Stimulated activated naive B cell treated with anti-CD40 and anti-IgM and Interleukin-4, amounts not matched to agents 10 μg/mL and 1 μg/mL and 100 μg/mL, for 72 hours (primary cell): ENCODE measurements around the gene CELF2.

Experiments
- ATAC-seq, 2 donors: fragments of 150-1000 bp; cut with Tn5 transposase; replicated peaks; 2 replicates each; pipeline ENCODE4 v1.10.0; 2021; ENCODE audit warnings: moderate library complexity in 1 of 2
- DNase-seq: peaks from one replicate; pipeline ENCODE4 v3.0.0; 2021
- H3K27ac Mint-ChIP-seq: one replicate; pipeline ENCODE4 v1.8.0; 2022; ENCODE audit warnings: mild to moderate bottlenecking, mixed read lengths
- H3K27me3 Mint-ChIP-seq, 2 donors: one replicate each; pipeline ENCODE4 v1.8.0; 2022; ENCODE audit warnings: mixed read lengths in 2 of 2
- H3K36me3 Mint-ChIP-seq, 2 donors: one replicate each; pipeline ENCODE4 v1.8.0; 2022; ENCODE audit warnings: mixed read lengths in 2 of 2, mild to moderate bottlenecking in 1 of 2
- H3K4me1 Mint-ChIP-seq, 2 donors: one replicate each; pipeline ENCODE4 v1.8.0; 2022; ENCODE audit warnings: mixed read lengths in 2 of 2, mild to moderate bottlenecking in 1 of 2
- H3K4me3 Mint-ChIP-seq, 2 donors: one replicate each; pipeline ENCODE4 v1.8.0; 2022; ENCODE audit warnings: mild to moderate bottlenecking in 2 of 2, mixed read lengths in 2 of 2, moderate library complexity in 1 of 2
- H3K9me3 Mint-ChIP-seq, 2 donors: one replicate each; pipeline ENCODE4 v1.8.0; 2022; ENCODE audit warnings: mixed read lengths in 2 of 2, mild to moderate bottlenecking in 1 of 2

Gene CELF2

DNA sequence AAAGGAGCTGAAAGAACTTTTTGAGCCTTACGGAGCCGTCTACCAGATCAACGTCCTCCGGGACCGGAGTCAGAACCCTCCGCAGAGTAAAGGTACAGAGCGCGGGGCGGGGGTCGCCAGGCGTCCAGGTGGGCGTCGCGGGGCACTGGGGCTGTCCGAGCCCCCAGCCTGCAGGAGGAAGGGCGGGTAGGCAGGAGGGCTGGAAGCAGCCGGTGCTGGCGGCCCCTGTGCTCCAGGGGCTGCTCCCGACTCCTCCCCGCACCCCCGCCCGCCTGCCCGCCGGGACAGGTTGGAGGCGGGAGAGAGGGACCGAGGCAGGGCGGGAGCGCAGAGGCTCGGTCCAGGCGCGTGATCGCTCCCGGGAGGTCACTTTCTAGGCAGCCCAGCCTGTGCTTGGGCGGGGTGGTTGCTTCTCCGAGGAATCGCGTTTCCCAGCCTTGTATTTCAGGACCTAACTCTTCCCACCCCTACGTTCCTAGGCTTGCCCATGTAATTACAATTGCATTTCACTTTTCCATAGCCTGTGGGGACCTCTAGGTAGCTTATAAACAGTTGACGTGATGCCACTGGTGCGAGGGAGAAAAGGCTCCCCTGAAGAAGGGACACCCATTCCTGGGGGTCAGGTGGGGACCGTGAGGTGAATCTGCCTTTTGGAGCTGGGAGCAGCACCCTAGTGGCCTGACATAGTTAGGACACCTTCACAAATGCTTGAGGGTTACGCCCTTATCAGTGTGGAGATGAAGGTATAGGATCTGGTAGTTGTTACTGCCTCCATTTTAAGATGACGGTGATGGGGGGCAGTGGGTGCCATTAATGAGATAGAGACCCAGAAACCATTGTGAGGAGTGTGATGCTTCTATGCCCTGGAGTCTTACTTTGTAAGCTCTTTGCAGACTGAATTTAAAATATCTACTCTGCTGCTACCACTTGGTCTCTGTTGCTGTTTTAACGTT, 148.2 kb downstream of the CELF2 start:
- no peak overlapping the region for H3K4me3 Mint-ChIP-seq
- peak; percentile 62 to 63 for ATAC-seq
- no peaks in the 10 kb centered on the region for H3K9me3 Mint-ChIP-seq
- peaks cover 14 to 22% of the 10 kb centered on the region in 2 donors for H3K36me3 Mint-ChIP-seq
- H3K4me1 Mint-ChIP-seq = peaks cover 31 to 35% of the 10 kb centered on the region in 2 donors
- H3K27ac Mint-ChIP-seq = peak overlapping the region; percentile 98
- no peaks in the 10 kb centered on the region for H3K27me3 Mint-ChIP-seq
- DNase-seq = peak; percentile 73

DNA sequence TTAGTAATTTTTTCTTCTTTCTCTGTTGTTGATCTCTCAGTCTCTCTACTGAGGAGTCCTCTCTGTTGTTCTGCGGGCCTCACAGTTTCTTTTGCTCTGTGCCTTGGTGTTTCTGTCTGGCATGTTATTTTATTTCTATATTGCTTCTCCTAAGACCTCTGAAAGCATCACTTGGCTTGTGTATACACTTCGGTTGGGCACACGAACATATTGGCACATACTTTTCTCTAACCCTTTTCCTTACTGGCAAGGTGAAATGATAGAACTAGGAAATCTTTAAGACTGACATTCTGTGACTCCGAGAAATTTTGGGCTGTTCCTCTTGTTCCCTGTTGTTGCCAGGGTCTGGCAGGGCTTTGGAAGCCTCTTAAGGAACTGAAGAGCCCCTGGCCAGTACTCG, 148.9 kb downstream of the CELF2 start:
- Mint-ChIP-seq H3K27ac (no peak overlapping the region), H3K27me3 (no peaks in the 10 kb centered on the region), H3K9me3 (no peaks in the 10 kb centered on the region), H3K4me1 (peaks cover 26 to 30% of the 10 kb centered on the region in 2 donors), H3K4me3 (no peak overlapping the region), H3K36me3 (peaks cover 14 to 22% of the 10 kb centered on the region in 2 donors)
- no peak for ATAC-seq
- no peak for DNase-seq

DNA sequence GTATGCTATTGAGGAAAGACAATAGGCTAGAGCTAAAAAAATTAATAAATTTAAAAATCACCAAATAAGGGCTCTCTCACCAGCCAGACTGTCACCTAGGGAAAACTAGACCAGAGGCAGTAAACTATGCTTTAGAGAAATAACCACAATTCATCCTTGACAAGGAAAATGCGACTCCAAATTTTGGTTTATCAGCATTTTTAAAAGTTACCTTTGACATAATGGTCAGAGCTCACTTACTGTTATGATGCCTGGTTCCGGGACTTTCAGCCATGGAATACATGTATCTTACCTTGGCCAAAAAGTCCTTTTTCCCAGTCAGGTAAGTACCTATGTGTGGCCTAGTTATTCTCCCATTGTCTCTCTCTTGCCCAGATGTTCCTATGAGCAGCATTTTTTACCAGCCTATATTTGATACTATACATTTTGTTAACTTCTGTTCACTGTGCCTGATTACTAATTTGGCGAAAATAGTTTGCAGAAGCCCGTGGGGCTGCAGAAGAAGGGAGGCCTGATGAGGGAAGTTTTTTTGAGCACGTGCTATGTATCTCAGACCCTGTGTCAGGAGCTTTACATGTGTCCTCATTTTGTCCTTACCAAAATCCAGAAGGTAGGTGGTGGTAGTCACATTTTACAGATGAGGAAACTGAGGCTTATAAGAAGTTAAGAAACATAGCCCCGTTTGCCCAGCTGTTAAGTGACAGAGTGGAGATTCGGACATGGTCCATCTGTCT, 149.7 kb downstream of the CELF2 start:
- ATAC-seq = no peak
- H3K4me1 Mint-ChIP-seq = peaks cover 21 to 24% of the 10 kb centered on the region in 2 donors
- peaks cover 14 to 24% of the 10 kb centered on the region in 2 donors for H3K36me3 Mint-ChIP-seq
- H3K27ac Mint-ChIP-seq = no peak overlapping the region
- DNase-seq = no peak
- no peaks in the 10 kb centered on the region for H3K27me3 Mint-ChIP-seq
- H3K9me3 Mint-ChIP-seq = no peaks in the 10 kb centered on the region
- H3K4me3 Mint-ChIP-seq = no peak overlapping the region

DNA sequence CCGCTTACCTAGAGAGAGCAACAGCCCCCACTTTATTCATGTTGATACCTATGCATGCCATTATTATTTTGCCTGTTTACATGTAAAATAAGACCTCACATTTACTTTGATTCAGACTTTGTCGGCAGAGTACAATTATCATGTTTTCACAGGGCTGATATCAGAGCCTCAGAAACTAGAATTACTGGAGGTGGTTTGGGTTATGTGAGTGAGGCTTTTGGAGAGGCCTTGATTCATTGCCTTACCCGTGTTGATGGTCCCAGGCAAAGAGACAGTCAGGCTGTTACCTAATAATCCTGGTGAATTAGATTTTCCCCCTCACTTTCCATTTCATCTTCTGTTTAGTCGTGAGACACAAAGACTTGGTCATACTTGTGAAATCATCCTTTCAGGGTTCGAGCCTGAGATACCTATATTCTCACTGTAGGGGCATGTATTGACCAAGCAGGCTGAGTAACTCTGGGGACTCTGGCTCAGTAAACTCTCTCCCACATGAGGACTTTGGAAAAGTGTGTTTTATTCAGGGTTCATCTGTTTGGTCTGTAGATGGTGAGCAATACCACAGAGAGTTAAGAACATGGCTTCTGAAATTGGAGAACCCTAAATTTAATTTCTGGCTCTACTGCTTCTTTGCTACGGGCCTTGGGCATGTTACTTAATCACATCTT, 150.9 kb downstream of the CELF2 start:
- ATAC-seq = no peak
- H3K9me3 Mint-ChIP-seq = no peaks in the 10 kb centered on the region
- H3K4me3 Mint-ChIP-seq = no peak overlapping the region
- peaks cover 22 to 24% of the 10 kb centered on the region in 2 donors for H3K4me1 Mint-ChIP-seq
- no peak overlapping the region for H3K27ac Mint-ChIP-seq
- H3K36me3 Mint-ChIP-seq = peaks cover 19 to 35% of the 10 kb centered on the region in 2 donors
- no peak for DNase-seq
- H3K27me3 Mint-ChIP-seq = no peaks in the 10 kb centered on the region

DNA sequence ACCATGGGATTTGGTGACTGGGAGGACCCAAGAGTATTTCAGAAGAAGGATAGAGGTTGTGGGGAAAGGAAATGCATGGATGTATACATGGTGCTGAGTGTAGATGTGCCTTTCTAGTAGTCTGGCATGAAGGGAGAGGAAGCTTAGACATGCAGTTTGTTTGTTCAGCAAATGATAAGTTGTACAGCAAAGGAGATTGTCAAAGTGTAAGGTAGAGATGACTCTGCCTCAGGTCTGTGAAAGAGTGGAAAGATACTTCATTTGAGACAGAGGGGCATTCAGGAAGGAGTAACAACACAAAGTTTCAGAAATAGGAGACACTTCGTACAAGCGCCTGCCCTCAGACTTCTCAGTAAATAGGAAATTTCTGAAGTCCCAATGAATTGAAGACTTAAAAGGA, 152.3 kb downstream of the CELF2 start:
- ATAC-seq = no peak

DNA sequence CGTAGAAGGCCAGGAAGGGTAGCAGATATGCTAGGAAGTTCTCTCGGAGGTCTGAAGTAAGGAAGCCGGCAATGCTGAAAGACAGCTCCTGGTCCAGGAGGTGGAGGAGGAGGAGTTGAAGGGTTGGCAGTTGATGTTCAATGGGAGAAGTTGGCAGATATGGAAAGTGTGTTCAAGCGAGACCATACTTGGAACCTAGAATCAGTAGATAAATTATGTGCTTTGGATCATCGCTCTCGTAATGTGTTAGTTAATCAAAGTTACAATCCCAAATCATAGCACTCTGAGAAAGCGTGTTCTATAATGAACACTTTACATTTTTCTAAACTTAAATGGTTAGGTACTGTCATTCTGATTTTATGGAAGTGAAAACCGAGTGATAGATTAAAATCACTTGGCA, 152.9 kb downstream of the CELF2 start:
- ATAC-seq (no peak), DNase-seq (no peak)
- no peaks in the 10 kb centered on the region for H3K9me3 Mint-ChIP-seq
- peaks cover 31 to 34% of the 10 kb centered on the region in 2 donors for H3K4me1 Mint-ChIP-seq
- H3K4me3 Mint-ChIP-seq = no peak overlapping the region
- H3K27ac Mint-ChIP-seq = no peak overlapping the region
- H3K36me3 Mint-ChIP-seq = peaks cover 39 to 51% of the 10 kb centered on the region in 2 donors
- H3K27me3 Mint-ChIP-seq = no peaks in the 10 kb centered on the region

More for the DNA sequence above, 152.3 kb downstream of the CELF2 start:
- H3K4me3 Mint-ChIP-seq = no peak overlapping the region
- DNase-seq = no peak
- H3K27me3 Mint-ChIP-seq = no peaks in the 10 kb centered on the region
- no peaks in the 10 kb centered on the region for H3K9me3 Mint-ChIP-seq
- no peak overlapping the region for H3K27ac Mint-ChIP-seq
- H3K4me1 Mint-ChIP-seq = peaks cover 25 to 28% of the 10 kb centered on the region in 2 donors
- peaks cover 33 to 49% of the 10 kb centered on the region in 2 donors for H3K36me3 Mint-ChIP-seq

DNA sequence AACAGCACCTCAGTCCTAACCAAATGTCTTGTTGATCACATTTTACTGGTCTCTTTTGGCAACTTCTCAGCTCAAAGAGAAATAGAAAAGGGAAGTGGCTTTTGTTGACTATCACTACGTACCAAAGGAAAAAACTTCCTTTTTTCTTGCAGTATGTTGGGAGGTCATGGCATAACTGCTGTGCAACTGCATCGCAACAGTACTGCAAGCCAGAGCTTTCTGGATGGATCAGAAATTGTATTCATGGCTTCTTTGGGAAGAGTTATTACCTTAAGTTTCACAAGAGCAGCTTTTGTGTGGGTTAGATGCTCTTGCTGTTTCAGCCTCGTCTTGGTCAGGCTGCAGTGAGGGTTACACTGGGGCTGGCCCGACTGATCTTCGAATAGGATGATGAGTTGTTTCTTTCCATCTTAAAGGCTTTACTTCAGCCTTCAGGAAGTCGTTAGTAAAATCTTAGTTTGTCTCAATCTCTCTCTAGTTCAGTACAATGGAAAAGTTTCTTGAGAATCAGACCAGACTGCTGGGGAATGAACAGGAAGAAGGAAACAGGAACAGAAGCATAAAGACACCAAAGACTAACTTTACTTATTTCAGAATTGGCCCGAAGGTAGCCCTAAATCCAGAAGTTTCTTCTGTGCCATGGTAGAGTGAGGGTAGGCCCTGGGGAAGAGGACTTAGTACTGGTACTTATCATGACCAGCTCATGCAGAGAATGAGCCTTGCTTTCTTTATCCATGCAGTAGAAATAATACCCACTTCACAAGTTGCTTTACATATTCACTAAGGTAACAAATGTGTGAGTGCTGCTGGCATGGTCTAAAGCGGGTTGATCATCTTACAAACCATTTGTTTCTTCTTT, 153.6 kb downstream of the CELF2 start:
- H3K4me3 Mint-ChIP-seq = no peak overlapping the region
- no peak overlapping the region for H3K27ac Mint-ChIP-seq
- H3K9me3 Mint-ChIP-seq = no peaks in the 10 kb centered on the region
- peaks cover 37 to 41% of the 10 kb centered on the region in 2 donors for H3K4me1 Mint-ChIP-seq
- ATAC-seq (peak; percentile 64 to 65), DNase-seq (peak; percentile 46)
- H3K27me3 Mint-ChIP-seq = no peaks in the 10 kb centered on the region
- peaks cover 41 to 54% of the 10 kb centered on the region in 2 donors for H3K36me3 Mint-ChIP-seq

DNA sequence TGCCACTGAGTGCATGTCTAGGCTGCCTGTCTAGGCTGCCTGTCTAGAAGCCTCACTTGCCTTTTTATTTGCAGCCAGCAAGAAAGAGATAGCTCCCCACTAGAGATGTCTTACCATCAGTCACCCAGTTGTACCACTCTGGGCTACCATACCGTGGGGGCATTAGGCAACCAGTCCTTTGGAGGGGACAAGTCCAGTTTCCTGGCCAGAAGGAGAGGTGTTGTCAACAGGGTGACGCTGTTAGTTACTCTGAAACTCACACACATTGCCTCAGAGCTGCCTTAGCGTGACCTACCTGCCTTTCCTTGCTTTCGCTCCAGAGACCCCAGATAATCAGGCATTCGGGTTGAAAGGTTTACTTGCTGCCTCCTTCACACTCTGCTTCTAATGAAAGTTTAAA, 155.4 kb downstream of the CELF2 start:
- H3K36me3 Mint-ChIP-seq = peaks cover 41 to 55% of the 10 kb centered on the region in 2 donors
- peak overlapping the region; percentile 94 for H3K27ac Mint-ChIP-seq
- H3K4me1 Mint-ChIP-seq = peaks cover 45 to 59% of the 10 kb centered on the region in 2 donors
- H3K4me3 Mint-ChIP-seq = peak overlapping the region; percentile 74 to 79
- H3K27me3 Mint-ChIP-seq = no peaks in the 10 kb centered on the region
- DNase-seq (no peak), ATAC-seq (no peak)
- no peaks in the 10 kb centered on the region for H3K9me3 Mint-ChIP-seq

DNA sequence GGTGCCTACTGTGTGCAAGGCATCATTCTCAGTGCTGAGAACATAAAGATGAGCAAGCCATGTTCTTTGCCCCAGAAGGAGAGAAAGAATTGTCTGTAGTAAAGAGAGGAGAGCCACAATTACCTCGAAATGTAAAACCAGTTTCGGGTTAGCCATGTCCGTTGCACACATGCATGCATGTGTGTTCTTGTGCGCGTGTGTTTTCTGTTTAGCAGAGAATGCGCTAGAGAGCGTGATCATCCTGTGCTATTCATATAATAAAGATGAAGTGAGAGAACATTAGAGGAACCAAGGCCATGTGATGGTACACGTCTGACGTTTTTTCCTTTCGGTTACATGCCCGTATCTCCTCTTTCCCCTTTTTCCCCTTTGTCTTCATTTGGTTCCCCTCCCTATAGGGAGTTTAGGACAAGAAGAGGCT, 158.2 kb downstream of the CELF2 start:
- H3K36me3 Mint-ChIP-seq = peaks cover 63 to 79% of the 10 kb centered on the region in 2 donors
- no peaks in the 10 kb centered on the region for H3K9me3 Mint-ChIP-seq
- H3K4me1 Mint-ChIP-seq = peaks cover 68 to 85% of the 10 kb centered on the region in 2 donors
- peak overlapping the region; percentile 77 to 86 for H3K4me3 Mint-ChIP-seq
- peak overlapping the region; percentile 98 for H3K27ac Mint-ChIP-seq
- H3K27me3 Mint-ChIP-seq = no peaks in the 10 kb centered on the region
- DNase-seq = peak; percentile 67
- peak; percentile 65 to 72 for ATAC-seq

DNA sequence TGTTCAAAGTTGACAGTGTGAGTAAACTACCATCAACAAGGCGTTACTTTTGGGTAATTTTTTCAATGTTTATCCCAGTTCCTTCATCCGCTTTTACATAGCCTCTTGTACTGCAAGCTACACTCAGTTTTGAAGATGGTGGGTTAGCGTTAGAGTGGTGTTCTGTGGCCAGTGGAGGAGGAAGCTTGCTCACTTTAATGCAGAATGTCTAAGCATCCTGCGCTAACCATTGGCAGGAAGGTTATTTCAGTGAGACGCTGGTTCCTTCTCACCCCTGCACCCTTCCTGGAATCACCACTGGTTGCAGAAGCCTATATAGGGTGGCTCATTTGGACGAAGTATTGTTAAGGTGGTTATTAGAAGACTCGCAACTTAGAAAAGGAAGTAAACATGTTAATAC, 159.1 kb downstream of the CELF2 start:
- peak; percentile 31 to 32 for ATAC-seq
- no peak for DNase-seq
- no peaks in the 10 kb centered on the region for H3K27me3 Mint-ChIP-seq
- peak overlapping the region; percentile 77 to 86 for H3K4me3 Mint-ChIP-seq
- no peaks in the 10 kb centered on the region for H3K9me3 Mint-ChIP-seq
- H3K27ac Mint-ChIP-seq = peak overlapping the region; percentile 98
- peaks cover 77 to 94% of the 10 kb centered on the region in 2 donors for H3K4me1 Mint-ChIP-seq
- peaks cover 72 to 88% of the 10 kb centered on the region in 2 donors for H3K36me3 Mint-ChIP-seq

DNA sequence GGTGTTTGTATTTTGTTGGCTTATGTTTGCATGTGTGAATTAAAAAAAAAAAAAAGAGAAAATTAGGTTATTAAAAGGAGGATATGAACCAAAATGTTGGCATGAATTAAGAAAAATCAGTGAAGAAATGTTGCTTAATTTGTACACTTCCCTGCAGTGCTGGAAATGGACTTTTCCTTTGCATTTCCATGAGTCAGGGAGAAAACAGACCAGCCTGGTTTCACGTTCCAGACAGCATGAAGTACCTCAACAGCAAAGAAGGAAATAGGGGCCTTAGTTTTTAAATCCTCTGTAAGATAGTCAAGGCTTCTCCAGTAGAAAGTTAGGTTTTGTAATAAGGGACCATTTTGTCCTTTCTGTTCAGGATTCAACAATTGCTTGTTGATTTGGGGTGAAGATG, 159.7 kb downstream of the CELF2 start:
- H3K4me3 Mint-ChIP-seq = peak overlapping the region; percentile 77 to 86

DNA sequence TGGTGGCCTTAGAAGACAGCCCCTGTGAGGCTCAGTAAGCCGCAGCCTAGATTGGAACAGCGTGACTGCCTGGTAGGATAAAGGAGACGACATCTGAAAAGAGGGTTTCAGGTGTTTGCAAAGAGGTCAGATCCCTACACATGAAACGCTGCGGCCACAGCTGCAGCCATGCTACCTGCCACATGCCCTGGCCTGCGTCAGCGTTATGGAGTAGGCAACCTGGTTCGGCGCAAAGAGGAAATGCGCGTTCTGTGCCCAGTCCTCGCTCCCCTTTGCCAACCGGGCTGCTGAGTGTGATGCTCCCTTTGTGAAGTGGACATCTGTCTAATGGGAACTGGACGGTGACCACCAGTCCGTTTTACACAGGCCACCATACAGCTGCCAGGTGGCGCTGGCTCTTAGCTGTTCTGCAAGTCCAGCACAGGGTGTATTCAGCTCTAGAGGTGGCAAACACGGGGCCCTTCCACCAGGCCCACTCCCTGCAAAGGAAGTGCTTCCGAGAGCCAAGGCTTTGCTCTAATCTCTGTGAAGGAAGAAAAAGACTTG, 160.3 kb downstream of the CELF2 start:
- ATAC-seq (no peak), DNase-seq (no peak)
- peaks cover 1 to 3% of the 10 kb centered on the region in 2 donors for H3K9me3 Mint-ChIP-seq
- H3K4me3 Mint-ChIP-seq = peak overlapping the region; percentile 77 to 86
- peaks cover 83 to 94% of the 10 kb centered on the region in 2 donors for H3K36me3 Mint-ChIP-seq
- H3K27me3 Mint-ChIP-seq = no peaks in the 10 kb centered on the region
- peaks cover 82 to 98% of the 10 kb centered on the region in 2 donors for H3K4me1 Mint-ChIP-seq
- peak overlapping the region; percentile 98 for H3K27ac Mint-ChIP-seq

More for the DNA sequence above, 159.7 kb downstream of the CELF2 start:
- no peaks in the 10 kb centered on the region for H3K9me3 Mint-ChIP-seq
- ATAC-seq (no peak), DNase-seq (no peak)
- no peaks in the 10 kb centered on the region for H3K27me3 Mint-ChIP-seq
- H3K36me3 Mint-ChIP-seq = peaks cover 79 to 94% of the 10 kb centered on the region in 2 donors
- peak overlapping the region; percentile 98 for H3K27ac Mint-ChIP-seq
- H3K4me1 Mint-ChIP-seq = peaks cover 80 to 98% of the 10 kb centered on the region in 2 donors
